UCSD-AML1 (cell line): Measurements from ENCODE around the gene ACAT2.
"Not testable (repeated sequence)": the region's sequence is repeated elsewhere in the genome, so short reads cannot be mapped to it uniquely, and the experiment has no call there.

Experiments used
- DNase-seq: peaks from one replicate; lab custom pipeline; 2025; ENCODE audit not compliant: unreplicated experiment; lab: John Stamatoyannopoulos, UW

The ACAT2 gene

GRCh38 chr6:159729598-159730331 lies 32.1 kb upstream of the ACAT2 start:
- DNase-seq = no peak

GRCh38 chr6:159730332-159730676 lies 31.5 kb upstream of the ACAT2 start:
- no peak for DNase-seq

GRCh38 chr6:159732550-159732949 lies 29.3 kb upstream of the ACAT2 start:
- DNase-seq = not testable (repeated sequence)

- DNase-seq = not testable (repeated sequence)
Measured at GRCh38 chr6:159733395-159733794, 28.4 kb upstream of the ACAT2 start.

GRCh38 chr6:159736908-159737307 lies 24.9 kb upstream of the ACAT2 start:
- DNase-seq = no peak

GRCh38 chr6:159739341-159739740 lies 22.5 kb upstream of the ACAT2 start:
- DNase-seq = no peak

- no peak for DNase-seq
Measured at GRCh38 chr6:159742165-159742564, 19.7 kb upstream of the ACAT2 start.

GRCh38 chr6:159745081-159745480 lies 16.8 kb upstream of the ACAT2 start:
- no peak for DNase-seq

- DNase-seq = no peak
Measured at GRCh38 chr6:159746759-159747158, 15.1 kb upstream of the ACAT2 start.

GRCh38 chr6:159748127-159748526 lies 13.7 kb upstream of the ACAT2 start:
- not testable (repeated sequence) for DNase-seq

GRCh38 chr6:159751448-159751847 lies 10.4 kb upstream of the ACAT2 start:
- DNase-seq = no peak

GRCh38 chr6:159753081-159753872 lies 8.6 kb upstream of the ACAT2 start:
- DNase-seq = no peak

GRCh38 chr6:159754401-159754800 lies 7.4 kb upstream of the ACAT2 start:
- no peak for DNase-seq

- no peak for DNase-seq
Measured at GRCh38 chr6:159754959-159755914, 6.6 kb upstream of the ACAT2 start.

GRCh38 chr6:159756508-159756907 lies 5.3 kb upstream of the ACAT2 start:
- no peak for DNase-seq

GRCh38 chr6:159758031-159759001 lies 3.5 kb upstream of the ACAT2 start:
- DNase-seq = no peak

GRCh38 chr6:159759645-159760044 lies 2.2 kb upstream of the ACAT2 start:
- no peak for DNase-seq

GRCh38 chr6:159760602-159761057 lies 1.2 kb upstream of the ACAT2 start:
- DNase-seq = no peak

- DNase-seq = no peak
Measured at GRCh38 chr6:159761129-159761872, 544 bp upstream of the ACAT2 start.
